Measurements from ENCODE around the gene GPR108. TPM values are rescaled to one million over a fixed set of nuclear protein-coding genes. Genes with fewer than 3 reads are reported as not detected.

Gene GPR108
- total and polyA plus RNA-seq, 2 of the 8 experiments (the other 6 are each of a cell fraction or from before 2014, with no cell fraction given), result 34.9 to 46.0 TPM

DNA sequence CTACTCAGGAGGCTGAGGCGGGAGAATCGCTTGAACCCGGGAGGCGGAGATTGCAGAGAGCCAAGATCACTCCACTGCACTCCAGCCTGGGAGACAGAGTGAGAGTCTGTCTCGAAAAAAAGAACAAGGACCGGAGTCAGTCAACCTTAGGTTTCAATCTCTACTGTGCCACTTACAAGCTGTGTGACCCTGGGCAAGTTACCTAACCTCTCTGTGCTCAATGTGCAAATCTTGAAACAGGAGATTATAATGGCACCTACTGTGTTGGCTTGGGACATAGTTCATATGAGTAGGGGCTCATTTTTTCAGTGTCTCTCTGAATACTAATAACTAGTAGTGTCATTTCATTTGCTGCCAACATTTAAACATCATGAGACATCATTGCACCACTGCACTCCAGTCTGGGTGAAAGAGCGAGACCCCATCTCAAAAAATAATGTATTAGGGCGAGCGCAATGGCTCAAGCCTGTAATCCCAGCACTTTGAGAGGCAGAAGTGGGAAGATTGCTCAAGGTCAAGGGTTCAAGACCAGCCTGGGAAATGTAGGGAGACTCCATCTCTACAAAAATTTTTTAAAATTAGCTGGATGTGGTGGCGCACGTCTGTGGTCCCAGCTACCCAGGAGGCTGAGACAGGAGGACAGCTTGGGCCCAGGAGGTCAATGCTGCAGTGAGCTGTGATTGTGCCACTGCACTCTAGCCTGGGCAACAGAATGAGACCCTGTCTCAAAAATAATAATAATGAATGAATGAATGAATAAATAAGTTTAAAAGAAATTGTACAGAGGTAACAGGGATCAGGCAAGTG, 22.4 kb downstream of the GPR108 start:
- Histone ChIP-seq H3K23ac (ENCODE audit: insufficient read length) (no peak overlapping the region), H4K8ac (ENCODE audit: extremely low read depth, insufficient read depth, low read length) (no peak overlapping the region), H3K14ac (ENCODE audit: insufficient read length) (no peak overlapping the region), H2BK15ac (ENCODE audit: low read length) (no peak overlapping the region), H2BK120ac (replicated peaks; ENCODE audit: low read depth, low read length) (no peak overlapping the region), H3K18ac (ENCODE audit: extremely low read depth, low read length) (no peak overlapping the region), H4K20me1 (replicated peaks in 1 of 2; ENCODE audit: control insufficient read depth in 1 of 2, insufficient read depth in 2 of 2, low read length in 2 of 2) (peaks cover 0 to 6% of the 10 kb centered on the region in 2 experiments), H2BK12ac (ENCODE audit: low read depth, low read length) (no peak overlapping the region), H3K9me3 (ENCODE audit: insufficient read depth in 2 of 2, low read depth in 1 of 2, low read length in 1 of 2) (no peaks in the 10 kb centered on the region), H3K27me3 (replicated peaks in 1 of 4; ENCODE audit: control insufficient read depth in 3 of 4, extremely low read depth in 1 of 4, insufficient read depth in 3 of 4, low read length in 3 of 4) (peaks cover 0 to 18% (median 16%) of the 10 kb centered on the region in 4 experiments; a peak in 6 of 7 replicates), H3K23me2 (ENCODE audit: low read depth, low read length) (peaks cover 18% of the 10 kb centered on the region), H4K5ac (ENCODE audit: insufficient read length, low read depth, low read length) (no peak overlapping the region), H2BK5ac (ENCODE audit: low read depth, low read length) (no peak overlapping the region), H3K4ac (replicated peaks; ENCODE audit: insufficient read length, low read depth, low read length) (no peak overlapping the region), H3K9ac (replicated peaks in 1 of 4; ENCODE audit: extremely low read depth in 1 of 4, low read depth in 3 of 4, low read length in 3 of 4) (no peak overlapping the region), H3K4me3 (ENCODE audit: extremely low read depth in 1 of 4, insufficient read depth in 2 of 4, low read depth in 3 of 4, low read length in 4 of 4) (no peak overlapping the region), H4K91ac (replicated peaks; ENCODE audit: insufficient read length, low read length) (no peak overlapping the region), H2BK20ac (ENCODE audit: low read length) (no peak overlapping the region), H3K56ac (replicated peaks; ENCODE audit: insufficient read length, low read depth, low read length) (no peak overlapping the region), H3K4me1 (replicated peaks in 1 of 4; ENCODE audit: control insufficient read depth in 3 of 4, insufficient read depth in 4 of 4, low read length in 3 of 4) (peaks cover 0 to 13% (median 6%) of the 10 kb centered on the region in 4 experiments; a peak in 6 of 7 replicates), H3K79me2 (ENCODE audit: control insufficient read depth in 1 of 2, insufficient read depth in 2 of 2, low read length in 2 of 2) (no peaks in the 10 kb centered on the region; a peak in 1 of 4 replicates), H3K27ac (ENCODE audit: low read depth, low read length) (no peak overlapping the region), H3K36me3 (ENCODE audit: control insufficient read depth in 2 of 4, insufficient read depth in 4 of 4, low read length in 3 of 4) (no peaks in the 10 kb centered on the region; a peak in 1 of 8 replicates), H2AK5ac (ENCODE audit: low read depth, low read length) (no peak overlapping the region), H3K4me2 (ENCODE audit: insufficient read depth in 1 of 2, low read depth in 2 of 2, low read length in 2 of 2) (no peak overlapping the region), H2AFZ (ENCODE audit: low read length) (no peak overlapping the region), H3K79me1 (ENCODE audit: low read depth, low read length) (no peaks in the 10 kb centered on the region)
- 91% methylated on average over 11 of the region's 11 CpGs; no CpG with 5 or more reads in 1 of the 2 experiments for WGBS, 2 experiments (ENCODE audit: extremely low coverage in 1 of 2, insufficient coverage in 1 of 2, insufficient read length in 1 of 2, insufficient replicate concordance in 2 of 2, low coverage in 1 of 2, low lambda C conversion rate in 2 of 2, missing lambda C conversion rate in 1 of 2)
- TF ChIP-seq GTF2F1 (IDR thresholded peaks at IDR 0.05; ENCODE audit: borderline replicate concordance, low read depth, low read length) (no peak), CREB1 (IDR thresholded peaks at IDR 0.05) (no peak), KDM4A (IDR thresholded peaks at IDR 0.05; ENCODE audit: low read depth, low read length, severe bottlenecking) (no peak), SP2 (IDR thresholded peaks at IDR 0.05; ENCODE audit: low read length) (no peak), ZNF274 (IDR thresholded peaks at IDR 0.05; ENCODE audit: borderline replicate concordance, extremely low read depth, low read length) (no peak), TBP (IDR thresholded peaks at IDR 0.05; ENCODE audit: low read depth, low read length) (no peak), SUZ12 (IDR thresholded peaks at IDR 0.05; ENCODE audit: low read length) (no peak), RAD21 (IDR thresholded peaks at IDR 0.05 in 1 of 2, conservative IDR thresholded peaks at IDR 0.05 in 1 of 2; ENCODE audit: low read depth in 2 of 2, low read length in 2 of 2) (no peak)
- CTCF ChIA-PET (ENCODE audit: partially characterized antibody), result interaction anchor here (1.0 to 1.8 kb wide), 5 partner anchors 11 to 238 kb away, joined by 3 to 5 read pairs (median 4); no protein-coding TSS in a partner anchor
- no peak for DNase-seq (ENCODE audit: low read depth in 1 of 2, low spot score in 2 of 2)
- no peak for FAIRE-seq
- POLR2A ChIA-PET (ENCODE audit: partially characterized antibody), result interaction anchor here (0.6 to 0.7 kb wide), 2 partner anchors 16 to 21 kb away, joined by 3 to 4 read pairs; no protein-coding TSS in a partner anchor
